Measurements from ENCODE around the gene FHIP2A.

Gene FHIP2A

DNA sequence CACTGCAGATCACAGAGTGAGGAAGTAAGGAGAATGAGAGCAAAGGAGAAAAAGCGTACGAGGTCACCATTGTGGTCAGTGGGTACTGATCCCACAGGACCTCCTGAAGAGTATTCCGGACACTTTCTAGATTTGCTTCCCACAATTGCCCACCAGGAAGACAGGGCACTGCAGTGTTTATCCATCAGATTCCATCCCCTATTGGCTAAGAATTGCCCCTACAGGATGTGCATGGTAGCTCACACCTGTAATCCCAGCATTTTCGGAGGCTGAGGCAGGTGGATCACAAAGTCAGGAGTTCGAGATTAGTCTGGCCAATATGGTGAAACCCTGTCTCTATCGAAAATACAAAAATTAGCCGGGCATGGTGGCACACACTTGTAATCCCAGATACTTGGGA, 5.3 kb upstream of the FHIP2A start:
- Histone ChIP-seq H3K9me2 (replicated peaks; ENCODE audit: control insufficient read depth, low read length) (no peaks in the 10 kb centered on the region), H3F3A (ENCODE audit: control insufficient read depth, insufficient read depth) (no peaks in the 10 kb centered on the region), H3K27ac (ENCODE audit: low read depth, low read length) (no peak overlapping the region), H3K9me3 (ENCODE audit: control insufficient read depth, insufficient read depth, low read length) (no peaks in the 10 kb centered on the region), H3K27me3 (ENCODE audit: control insufficient read depth, low read length) (no peaks in the 10 kb centered on the region; the same call in 1 of the 2 replicates), H3K79me2 (ENCODE audit: control insufficient read depth, low read length) (no peaks in the 10 kb centered on the region), H3K4me2 (ENCODE audit: low read length) (no peak overlapping the region), H4K20me1 (ENCODE audit: control insufficient read depth, insufficient read depth, low read depth, low read length) (no peaks in the 10 kb centered on the region), H3K36me3 (ENCODE audit: control insufficient read depth, low read length) (no peaks in the 10 kb centered on the region), H3K4me3 (ENCODE audit: low read length) (no peak overlapping the region), H3K4me1 (ENCODE audit: control insufficient read depth, low read length) (peaks cover 4% of the 10 kb centered on the region)
- TF ChIP-seq CTCF (IDR thresholded peaks at IDR 0.05; ENCODE audit: low read depth, low read length, poor library complexity, severe bottlenecking) (no peak), EZH2phosphoT487 (IDR thresholded peaks at IDR 0.05; ENCODE audit: borderline replicate concordance, low read length) (no peak)

DNA sequence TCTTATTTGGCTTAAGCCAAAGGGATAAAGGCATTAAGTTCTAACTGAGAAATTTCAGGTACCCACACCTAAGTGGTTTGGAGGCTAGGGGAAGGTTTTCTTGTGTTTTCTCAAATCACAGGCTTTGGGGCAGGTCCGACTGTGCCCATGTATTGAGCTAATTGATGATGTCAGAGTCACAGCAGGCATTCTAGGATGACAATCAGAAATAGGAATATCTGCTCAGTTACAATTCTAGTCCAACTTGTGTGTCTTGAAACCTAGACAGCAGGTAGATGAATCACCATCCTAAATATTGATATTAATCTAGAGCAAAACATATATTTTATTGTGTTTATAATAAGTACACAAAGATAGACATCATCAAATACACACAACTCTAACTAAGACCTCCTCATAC, 2.3 kb upstream of the FHIP2A start:
- Histone ChIP-seq H3K9me2 (replicated peaks; ENCODE audit: control insufficient read depth, low read length) (no peaks in the 10 kb centered on the region), H3K4me1 (ENCODE audit: control insufficient read depth, low read length) (peaks cover 17% of the 10 kb centered on the region), H3K4me2 (ENCODE audit: low read length) (no peak overlapping the region), H3F3A (ENCODE audit: control insufficient read depth, insufficient read depth) (0 out of 2 replicates have a peak, but pooled peaks cover 3% of the 10 kb centered on the region), H3K27ac (ENCODE audit: low read depth, low read length) (no peak overlapping the region), H3K9me3 (ENCODE audit: control insufficient read depth, insufficient read depth, low read length) (no peaks in the 10 kb centered on the region), H4K20me1 (ENCODE audit: control insufficient read depth, insufficient read depth, low read depth, low read length) (no peaks in the 10 kb centered on the region), H3K4me3 (ENCODE audit: low read length) (no peak overlapping the region), H3K79me2 (ENCODE audit: control insufficient read depth, low read length) (peaks cover 21% of the 10 kb centered on the region), H3K36me3 (ENCODE audit: control insufficient read depth, low read length) (peaks cover 4% of the 10 kb centered on the region; the same call in 1 of the 2 replicates), H3K27me3 (ENCODE audit: control insufficient read depth, low read length) (no peaks in the 10 kb centered on the region; the same call in 1 of the 2 replicates)
- no peak for TF ChIP-seq CTCF (IDR thresholded peaks at IDR 0.05; ENCODE audit: low read depth, low read length, poor library complexity, severe bottlenecking)
- no peak for TF ChIP-seq EZH2phosphoT487 (IDR thresholded peaks at IDR 0.05; ENCODE audit: borderline replicate concordance, low read length)

- peaks cover 20% of the 10 kb centered on the region for H3K4me1 ChIP-seq (ENCODE audit: control insufficient read depth, low read length)
- peak overlapping the region; percentile 91 for H3K4me2 ChIP-seq (ENCODE audit: low read length)
- H4K20me1 ChIP-seq (ENCODE audit: control insufficient read depth, insufficient read depth, low read depth, low read length) = no peaks in the 10 kb centered on the region
- peak overlapping the region; percentile 79 for H3K4me3 ChIP-seq (ENCODE audit: low read length)
- H3K27me3 ChIP-seq (ENCODE audit: control insufficient read depth, low read length) = no peaks in the 10 kb centered on the region; the same call in 1 of the 2 replicates
- TF ChIP-seq EZH2phosphoT487 (IDR thresholded peaks at IDR 0.05; ENCODE audit: borderline replicate concordance, low read length) (no peak), CTCF (IDR thresholded peaks at IDR 0.05; ENCODE audit: low read depth, low read length, poor library complexity, severe bottlenecking) (no peak)
- no peaks in the 10 kb centered on the region for H3K9me3 ChIP-seq (ENCODE audit: control insufficient read depth, insufficient read depth, low read length)
- H3K27ac ChIP-seq (ENCODE audit: low read depth, low read length) = peak overlapping the region; percentile 70
- no peaks in the 10 kb centered on the region for H3K9me2 ChIP-seq (replicated peaks; ENCODE audit: control insufficient read depth, low read length)
- H3F3A ChIP-seq (ENCODE audit: control insufficient read depth, insufficient read depth) = 0 out of 2 replicates have a peak, but pooled peaks cover 3% of the 10 kb centered on the region
- peaks cover 48% of the 10 kb centered on the region for H3K79me2 ChIP-seq (ENCODE audit: control insufficient read depth, low read length)
- H3K36me3 ChIP-seq (ENCODE audit: control insufficient read depth, low read length) = peaks cover 4% of the 10 kb centered on the region; the same call in 1 of the 2 replicates
Observed at GRCh38 chr10:114821915-114822443, 399 bp downstream of the FHIP2A start.
